T-helper 9 cell (primary cell): ENCODE measurements around the gene ANXA4.
"Not testable (repeated sequence)": the region's sequence is repeated elsewhere in the genome, so short reads cannot be mapped to it uniquely, and the experiment has no call there.

ENCODE experiments used
- DNase-seq: peaks from one replicate; pipeline ENCODE4 v3.0.0-alpha.2; 2020

Gene ANXA4

DNA sequence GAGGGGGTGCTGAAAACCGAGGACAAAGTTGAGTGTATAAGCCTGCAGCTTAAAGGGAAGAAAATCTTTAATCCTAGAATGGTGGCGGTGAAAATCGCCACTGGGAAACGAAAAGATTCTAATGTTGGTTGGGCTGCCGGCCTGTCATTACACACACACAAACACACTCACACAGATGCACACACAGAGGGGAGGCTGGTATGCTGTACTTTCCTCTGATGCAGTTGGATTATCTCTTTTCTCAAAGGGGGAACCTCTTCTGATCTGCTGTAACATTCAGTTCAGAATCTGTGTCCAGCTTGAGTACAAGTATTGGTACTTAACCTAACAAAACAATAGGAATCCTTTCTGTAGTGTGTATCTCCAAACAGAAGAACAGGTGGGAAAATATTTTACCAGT lies 39.0 kb downstream of the ANXA4 start:
- no peak for DNase-seq

DNA sequence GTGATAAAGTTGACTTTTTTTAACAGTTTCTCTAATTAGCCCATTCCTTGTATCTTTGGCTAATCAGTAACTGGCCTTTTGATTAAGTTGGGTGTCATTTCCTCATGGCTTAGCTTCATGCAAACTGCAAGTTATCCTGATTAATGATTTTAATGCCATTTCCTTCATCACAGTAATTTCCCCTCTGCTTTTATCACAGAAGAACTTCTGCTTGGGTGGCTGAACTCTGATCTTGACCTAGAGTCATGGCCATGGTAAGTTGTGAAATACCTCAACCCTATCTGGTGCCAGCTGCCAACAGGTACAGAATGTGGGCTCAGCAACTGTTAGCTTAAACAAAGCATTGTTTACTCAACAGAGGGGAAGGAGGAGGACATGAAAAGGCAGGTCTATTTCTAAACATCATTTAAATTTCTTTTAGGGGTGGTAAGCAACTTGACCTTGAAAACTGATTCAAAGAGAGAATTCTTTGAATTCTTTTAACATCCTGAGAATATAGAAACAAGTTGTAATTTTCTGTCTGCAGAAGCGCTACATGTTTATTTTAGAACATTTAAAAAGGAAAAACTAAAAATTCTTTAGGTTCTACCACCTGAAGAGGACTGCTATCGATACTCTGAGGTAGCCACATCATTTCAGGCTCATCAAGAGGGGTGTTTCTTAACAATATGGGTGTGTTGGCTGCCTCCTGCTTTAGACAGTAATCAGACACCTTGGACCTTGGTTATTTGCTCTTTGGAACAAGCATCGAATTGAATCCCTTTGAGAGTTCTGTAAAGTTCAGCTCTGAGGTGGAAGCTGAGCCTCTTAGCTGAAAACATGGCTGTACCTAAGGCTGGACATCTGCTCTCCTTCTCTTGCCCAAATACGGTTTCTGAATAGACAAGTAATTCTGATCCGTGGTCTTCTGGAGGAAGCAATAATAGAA lies 39.7 kb downstream of the ANXA4 start:
- DNase-seq: no peak

DNA sequence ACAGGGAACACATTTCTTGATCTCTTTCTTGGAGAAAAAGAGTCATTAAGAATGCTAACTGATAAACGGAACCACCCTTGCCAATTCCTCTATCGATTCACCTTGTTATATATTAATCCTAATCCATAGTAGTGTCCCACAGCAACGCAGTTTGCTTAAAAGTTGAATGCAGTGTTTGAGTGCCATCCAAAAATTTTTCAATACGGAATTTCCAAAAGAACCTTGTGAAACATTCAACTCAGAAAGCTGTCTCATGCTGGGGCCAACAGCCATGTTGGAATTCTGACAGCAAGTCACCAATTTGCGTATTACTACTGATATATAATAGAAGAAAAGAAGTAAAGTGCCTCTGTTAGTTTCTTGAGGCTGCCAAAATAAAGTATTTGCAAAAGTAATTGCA lies 42.3 kb downstream of the ANXA4 start:
- DNase-seq: no peak

DNA sequence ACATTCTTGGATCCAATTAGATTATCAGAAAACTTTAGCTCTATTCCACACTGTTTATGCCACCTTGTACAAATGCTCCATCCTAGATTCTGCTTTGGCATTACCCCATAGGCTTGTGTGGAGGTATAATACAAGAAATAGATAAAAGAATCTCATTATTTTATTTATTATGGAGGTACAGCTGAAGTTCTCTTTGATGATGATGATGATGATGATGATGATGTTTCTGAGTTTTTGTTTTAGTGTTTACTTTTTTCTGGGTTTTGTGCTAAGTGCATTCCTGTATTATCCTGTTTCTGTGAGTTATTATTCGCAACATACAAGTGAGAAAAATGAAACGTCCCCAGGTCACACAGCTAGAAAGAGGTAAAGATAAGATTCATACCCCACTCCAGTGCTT lies 43.4 kb downstream of the ANXA4 start:
- no peak for DNase-seq

DNA sequence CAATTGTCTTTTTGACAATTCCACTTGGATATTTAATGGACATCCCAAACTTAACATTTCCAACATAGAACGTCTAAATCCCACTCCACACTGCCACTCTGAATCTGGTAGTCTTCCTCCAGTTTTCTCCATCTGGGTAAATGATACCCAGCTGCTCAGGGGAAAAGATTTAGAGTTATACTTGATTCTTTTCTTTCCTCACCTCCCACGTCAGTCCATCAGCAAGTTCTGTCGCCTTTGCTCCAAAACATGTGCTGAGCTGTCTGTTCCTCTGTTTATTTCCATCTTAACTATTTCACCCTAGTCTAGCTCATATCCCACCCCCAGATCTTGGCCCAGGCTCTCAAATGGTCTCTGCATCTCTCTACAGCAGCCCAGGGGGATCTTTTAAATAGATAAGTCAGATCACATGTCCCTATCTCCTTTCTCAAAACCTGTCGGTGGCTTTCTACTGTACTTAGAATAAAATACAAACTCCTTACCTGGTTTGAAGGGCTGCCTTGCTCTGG lies 44.2 kb downstream of the ANXA4 start:
- no peak for DNase-seq

DNA sequence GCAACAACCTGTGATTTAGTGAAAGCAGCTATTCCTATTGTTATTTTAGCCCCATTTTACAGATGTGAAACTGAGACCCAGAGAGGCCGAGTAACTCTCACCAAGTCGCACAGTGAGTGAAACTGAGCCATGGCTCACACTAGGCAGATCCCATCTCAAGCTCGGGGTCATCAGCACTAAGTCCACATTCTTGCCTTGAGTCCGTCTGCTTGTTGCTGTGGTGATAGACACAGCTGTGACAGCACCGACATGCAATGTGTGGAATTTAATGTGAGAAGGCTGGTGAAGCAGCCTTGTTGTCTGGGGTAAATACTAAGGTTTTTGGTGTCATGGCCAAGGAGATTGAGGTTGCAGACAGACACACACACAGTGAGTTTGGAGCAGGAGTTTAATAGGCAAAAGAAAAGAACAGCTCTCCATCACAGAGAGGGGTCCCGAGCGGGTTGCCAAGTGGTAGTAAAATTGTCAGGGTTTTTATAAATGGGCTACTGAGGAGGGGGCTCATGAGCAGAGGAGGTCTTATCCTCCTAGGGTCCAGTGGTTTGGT lies 47.3 kb downstream of the ANXA4 start:
- DNase-seq: no peak

DNA sequence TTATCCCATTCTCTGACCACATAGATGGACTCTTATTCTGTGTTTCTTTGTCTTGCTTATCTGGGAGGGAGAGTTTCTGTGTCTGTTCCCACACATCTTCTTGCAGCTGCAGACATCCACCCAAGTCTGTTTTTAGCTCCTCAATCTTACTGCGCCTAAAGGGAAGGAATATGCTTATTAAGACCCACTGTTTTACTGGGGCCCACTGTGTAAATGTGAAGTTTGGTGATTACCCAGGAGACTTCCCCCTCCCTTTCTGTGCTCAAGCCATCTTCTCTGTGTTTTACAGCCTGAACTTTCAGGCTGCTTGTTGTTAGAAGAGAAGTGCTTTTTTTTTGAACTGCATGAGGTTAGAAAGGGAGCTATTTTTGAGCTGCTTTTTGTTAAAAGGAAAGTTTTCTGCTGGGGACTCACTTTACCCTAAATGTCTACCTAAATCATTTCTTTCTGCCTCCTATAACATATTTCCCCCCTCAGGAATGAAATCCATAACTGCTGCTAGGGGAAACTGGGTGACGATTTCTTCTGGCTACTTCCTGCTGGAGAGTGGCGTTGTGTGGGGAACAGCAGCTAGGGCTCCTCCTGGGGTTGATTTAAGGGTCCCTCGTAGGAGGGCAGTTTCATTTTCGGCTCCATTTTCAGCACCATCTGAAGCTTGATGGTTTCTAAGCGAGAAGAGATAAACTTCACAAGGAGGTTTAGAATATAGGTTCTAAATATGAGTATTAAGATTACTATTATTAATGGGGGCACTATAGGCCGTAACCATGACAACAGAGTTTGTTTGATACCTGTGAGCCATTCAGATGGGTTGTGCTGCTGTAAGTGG lies 48.1 kb downstream of the ANXA4 start:
- DNase-seq: no peak

DNA sequence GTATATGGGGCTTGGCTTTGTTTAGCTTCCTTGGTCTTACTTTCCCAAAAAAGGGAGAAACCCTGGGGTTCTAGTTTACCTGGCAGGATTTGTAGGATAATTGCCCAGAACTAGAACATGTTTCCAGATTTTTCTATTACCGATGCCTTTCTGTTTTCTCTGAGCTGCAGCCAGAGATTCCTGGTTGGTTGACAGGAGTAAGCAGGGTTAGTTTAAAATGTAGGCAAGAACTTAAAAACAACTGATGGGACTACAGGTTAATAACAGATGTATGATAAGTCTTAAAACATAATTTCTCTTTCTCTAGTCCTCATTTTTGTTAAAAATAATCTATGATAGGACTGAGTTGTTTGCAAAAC lies 48.6 kb downstream of the ANXA4 start:
- no peak for DNase-seq

DNA sequence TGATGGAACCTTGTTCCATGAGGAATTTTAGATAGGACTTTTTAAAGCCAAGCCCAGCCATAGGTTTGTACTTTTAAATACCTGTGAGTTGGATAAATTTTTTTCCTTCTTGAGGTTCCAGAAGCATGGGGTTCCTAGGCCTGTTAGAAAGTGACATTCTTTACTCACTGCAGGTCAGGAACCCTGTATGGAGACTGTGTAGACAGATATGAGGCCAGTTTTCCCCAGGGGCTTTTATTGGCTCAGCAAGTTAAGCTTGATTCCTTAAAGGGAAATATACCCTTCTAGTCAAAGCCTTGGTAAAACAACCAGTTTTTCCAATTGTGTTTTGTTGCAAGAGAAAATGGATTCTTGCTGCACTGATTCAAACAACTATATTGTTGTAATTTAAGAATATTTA lies 49.1 kb downstream of the ANXA4 start:
- no peak for DNase-seq

DNA sequence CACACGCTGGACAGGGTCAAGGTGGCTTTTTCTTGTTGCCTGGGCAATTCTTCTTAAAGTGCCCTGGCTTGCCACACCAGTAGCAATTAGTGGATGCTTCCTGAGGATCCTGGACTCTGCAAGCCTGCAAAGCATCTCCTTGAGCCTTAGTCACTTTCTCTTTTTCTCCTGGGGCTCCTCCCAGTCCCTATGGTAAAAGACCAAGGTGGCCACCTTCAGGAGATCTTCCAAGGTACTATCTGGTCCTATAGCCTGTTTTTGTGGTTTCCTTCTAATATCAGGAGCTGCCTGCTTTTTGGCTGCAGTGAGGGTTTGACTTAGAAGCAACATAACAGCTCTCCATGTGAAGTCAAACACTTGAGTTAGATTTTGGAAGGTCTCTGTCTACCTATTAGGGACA lies 54.2 kb downstream of the ANXA4 start:
- no peak for DNase-seq

DNA sequence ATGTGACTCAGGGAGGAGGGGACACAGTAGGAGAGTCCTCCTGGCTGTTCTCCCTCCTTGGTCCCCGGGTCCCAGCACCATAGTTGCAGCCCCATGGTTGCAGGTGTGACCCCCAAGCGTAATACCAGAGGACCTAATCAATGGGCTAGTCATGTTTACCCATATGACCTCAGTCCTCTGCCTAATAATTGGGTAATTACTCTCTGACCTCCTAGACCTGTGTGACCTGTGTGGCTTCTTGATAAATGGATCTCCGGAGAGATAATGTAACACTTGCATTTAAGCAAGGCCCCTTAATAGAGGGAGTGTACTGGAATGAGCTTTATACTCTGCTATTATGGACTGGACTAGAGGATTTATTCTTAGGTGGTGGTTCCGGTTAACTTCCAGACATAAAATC lies 55.3 kb downstream of the ANXA4 start:
- DNase-seq: no peak

DNA sequence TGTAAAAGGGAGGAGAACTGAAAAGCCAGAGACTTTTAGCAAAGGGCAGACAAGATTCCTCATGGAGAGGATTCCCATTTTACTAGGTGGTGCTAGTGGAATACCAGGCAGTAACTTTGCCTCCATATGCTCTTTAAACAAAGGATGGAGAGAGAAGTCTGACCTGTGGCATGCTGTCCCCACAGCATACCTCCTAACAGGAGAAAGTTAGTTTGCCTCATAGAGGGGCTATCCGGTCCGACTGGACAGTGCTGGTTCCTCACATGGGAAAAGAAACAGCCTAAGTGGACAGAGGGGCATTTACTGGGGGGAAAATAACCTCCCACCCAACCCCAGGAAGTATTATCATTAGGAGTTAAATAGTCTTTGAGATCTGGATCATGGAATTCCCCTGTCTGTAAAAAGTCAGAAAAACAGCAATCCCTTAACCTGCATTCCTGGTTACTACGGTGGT lies 55.9 kb downstream of the ANXA4 start:
- no peak for DNase-seq

DNA sequence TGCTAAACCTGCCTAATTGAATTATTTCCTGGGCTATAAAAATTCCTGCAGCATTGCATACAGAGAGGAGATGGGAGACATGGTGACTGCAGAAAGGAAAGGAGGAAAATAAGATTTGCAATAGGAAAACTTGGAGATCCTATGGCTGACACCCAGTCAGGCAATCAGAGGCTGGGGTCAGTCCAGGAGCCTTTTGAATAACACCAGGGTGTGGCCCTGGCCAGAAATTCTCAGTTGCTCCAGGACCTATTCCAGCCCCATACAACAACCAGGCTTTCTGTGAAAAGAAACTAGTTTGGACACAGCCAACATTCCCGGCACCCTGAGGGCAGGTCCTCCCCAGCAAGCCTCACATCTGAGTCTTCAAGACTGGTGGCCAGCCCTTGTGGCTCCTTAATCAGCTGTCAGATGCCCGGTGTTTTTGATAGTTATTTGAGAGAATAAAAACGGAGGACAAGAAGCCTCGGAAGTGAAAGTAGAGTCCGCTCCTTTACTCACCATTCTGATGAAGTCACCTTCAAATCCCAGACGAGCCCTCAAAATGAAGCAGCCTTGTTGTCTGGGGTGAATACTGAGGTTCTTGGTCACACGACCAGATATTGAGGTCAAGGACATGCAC lies 56.5 kb downstream of the ANXA4 start:
- no peak for DNase-seq

DNA sequence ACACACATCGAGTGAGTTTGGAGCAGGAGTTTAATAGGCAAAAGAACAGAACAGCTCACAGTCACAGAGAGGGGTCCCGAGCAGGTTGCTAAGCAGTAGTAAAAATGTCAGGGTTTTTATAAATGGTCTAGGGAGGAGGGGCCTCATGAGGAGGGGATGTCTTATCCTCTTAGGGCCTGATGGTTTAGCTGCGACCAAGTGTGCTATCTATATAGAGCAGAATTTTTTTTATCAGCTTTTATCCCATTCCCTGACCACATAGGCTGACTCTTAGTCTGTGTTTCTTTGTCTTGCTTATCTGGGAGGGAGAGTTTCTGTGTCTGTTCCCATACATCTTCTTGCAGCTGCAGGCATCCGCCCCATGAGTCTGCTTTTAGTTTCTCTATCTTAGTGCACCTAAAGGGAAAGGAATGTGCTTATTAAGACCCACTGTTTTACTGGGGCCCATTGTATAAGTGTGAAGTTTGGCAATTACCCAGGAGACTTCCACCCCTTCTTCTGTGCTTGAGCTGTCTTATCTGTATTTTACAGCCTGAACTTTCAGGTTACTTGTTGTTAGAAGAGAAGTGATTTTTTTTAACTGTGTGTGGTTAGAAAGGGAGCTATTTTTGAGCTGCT lies 57.1 kb downstream of the ANXA4 start:
- no peak for DNase-seq

DNA sequence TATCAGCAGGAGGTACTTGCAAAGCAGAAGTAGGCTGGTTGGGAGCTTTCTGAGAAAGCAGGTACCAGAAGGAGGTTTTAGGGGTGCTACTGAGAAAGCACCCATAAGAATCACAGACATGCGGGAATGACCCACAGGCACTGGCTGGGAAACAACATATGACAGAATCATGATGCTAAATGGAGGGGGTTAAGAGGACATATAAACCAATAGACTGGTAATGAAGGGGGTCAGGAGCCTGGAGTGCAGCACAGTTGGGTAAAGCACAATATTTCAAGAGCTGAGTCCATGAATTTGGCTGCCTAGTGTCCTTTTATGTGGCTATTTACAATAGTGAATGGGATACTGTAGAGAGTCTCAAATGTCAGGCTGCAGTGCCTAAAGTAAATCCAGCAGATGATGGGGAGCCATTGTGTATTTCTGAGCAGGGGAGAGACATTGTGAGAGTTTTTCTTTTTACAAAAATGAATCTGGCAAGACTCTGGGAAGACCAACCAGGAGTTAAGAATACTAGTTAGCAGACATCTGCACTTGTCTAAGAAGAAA lies 59.9 kb downstream of the ANXA4 start:
- no peak for DNase-seq

DNA sequence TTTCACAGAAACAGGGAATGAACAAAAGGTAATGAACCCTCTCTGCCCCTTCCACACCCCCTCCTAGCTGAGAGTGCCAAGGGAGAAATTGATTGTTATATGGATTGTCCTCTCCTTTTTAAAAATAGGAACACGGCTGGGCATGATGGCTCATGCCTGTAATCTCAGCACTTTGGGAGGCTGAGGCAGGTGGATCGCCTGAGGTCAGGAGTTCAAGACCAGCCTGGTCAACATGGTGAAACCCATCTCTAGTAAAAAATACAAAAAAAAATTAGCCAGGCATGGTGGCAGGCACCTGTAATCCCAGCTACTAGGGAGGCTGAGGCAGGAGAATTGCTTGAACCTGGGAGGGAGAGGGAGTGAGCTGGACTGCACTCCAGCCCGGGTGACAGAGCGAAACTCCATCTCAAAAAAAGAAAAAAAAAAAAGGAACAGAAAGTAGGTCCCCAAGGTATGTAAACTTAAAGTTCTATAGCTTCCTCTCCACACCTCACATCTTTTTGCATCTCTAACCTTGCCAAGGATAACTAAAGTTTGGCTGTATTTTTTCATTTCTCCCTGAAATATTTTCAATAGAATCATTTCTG lies 60.9 kb downstream of the ANXA4 start:
- not testable (repeated sequence) for DNase-seq

DNA sequence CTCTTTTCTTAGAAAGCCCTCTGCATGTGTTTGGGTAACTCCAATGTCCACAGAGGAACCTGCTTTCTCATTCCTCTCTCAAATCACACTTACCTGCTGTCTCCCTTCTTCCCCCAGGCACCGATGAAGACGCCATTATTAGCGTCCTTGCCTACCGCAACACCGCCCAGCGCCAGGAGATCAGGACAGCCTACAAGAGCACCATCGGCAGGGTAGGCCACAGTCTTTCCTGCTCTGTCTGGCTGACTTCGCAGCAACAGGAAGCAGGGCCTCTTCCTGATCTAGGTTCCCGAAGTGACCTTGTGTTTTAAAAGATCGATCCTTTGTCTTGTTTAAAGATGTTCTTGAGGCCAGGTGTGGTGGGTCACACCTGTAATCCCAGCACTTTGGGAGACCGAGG lies 62.5 kb downstream of the ANXA4 start:
- no peak for DNase-seq

DNA sequence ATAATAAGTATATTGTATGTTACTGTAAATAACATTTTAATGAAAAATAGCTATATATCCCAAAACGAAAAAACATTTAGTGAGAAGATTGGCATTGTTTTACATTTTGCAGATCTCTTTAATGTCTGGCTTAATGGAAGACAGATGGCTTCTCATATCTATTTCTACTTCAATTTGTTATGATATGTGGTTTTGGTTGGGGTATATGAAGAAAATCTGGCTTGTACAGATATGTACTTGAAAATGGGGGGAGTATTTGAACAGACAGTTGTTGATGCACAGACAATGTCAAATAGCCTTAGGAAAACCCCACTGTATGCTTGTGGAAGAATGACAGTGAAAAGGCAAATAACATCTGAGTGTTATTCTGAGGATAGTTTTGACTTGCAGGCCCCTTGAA lies 64.0 kb downstream of the ANXA4 start:
- DNase-seq: no peak

DNA sequence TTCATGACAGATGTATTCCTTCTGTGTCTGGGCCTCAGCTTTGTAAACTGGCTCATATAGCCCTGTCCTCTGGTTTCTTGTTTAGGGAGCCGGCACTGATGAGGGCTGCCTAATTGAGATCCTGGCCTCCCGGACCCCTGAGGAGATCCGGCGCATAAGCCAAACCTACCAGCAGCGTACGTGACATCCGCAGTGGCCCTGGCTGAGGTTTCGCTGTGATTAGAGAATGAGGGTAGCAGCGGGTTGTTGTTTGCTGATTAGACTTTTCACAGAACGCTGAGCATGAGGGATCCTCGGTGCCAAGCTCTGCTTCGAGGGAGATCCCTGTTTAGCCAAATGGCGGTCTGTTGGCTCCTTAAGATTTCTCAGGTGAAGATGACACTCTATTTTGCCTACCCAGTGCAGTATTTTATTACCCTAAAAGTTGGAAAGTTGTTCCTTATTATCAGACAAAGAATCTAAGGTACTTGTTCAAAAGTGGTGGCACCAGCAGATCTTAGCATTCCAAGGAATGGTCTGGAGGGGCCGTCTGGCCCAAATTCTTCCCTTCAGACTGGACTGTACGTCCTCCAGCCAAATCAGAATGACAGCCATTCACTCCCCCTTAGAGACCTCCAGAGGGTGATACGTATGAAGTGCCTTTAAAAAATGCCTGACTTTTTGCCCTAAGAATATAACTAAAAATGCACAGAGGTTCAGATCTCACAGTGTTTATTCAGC lies 66.0 kb downstream of the ANXA4 start:
- no peak for DNase-seq

DNA sequence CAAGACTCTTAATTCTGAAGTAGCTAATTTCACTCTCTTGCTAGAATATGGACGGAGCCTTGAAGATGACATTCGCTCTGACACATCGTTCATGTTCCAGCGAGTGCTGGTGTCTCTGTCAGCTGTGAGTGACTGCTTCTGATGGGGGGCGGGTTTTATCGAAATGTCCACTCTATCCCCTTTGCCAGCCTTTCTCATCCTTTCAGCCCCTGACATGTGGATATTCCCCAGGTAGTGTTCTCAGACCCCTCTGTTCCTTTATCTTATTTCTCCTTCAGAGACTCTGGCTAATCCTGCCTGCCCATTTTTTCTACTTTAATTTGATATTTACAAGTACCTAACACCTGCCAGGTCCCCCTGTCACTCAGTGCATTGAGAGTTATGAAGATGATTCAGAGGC lies 68.6 kb downstream of the ANXA4 start:
- no peak for DNase-seq

DNA sequence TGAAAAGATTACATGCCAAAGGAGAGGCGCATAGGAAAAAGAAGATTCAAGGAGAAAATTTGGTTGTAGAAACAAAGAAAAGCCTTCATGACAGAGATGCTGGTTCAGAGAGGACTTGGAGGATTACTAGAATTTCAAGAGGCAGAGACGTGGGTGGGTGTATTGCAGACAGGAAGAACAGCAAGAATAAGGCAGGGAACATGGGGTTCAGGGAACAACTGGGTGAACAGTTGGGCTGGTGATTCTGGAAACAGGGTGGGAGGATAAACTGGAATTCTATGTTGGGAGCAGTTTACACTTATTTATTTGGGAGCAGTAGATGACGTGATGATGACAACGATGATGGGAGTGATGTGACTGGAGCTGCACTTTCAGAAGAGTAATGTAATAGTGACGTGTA lies 69.1 kb downstream of the ANXA4 start:
- DNase-seq: no peak
